HEK293 (cell line): ENCODE results near the gene CDC42EP5.

Experiments used
- CTCF ChIA-PET: fragments of 350-600 bp; formaldehyde crosslinking; extraction: SDS; loops from one replicate; lab custom pipeline; 2021; ENCODE audit warnings: antibody characterized with exemption; lab: Yijun Ruan, JAX
- POLR2A ChIA-PET: fragments of 300-600 bp; formaldehyde crosslinking; extraction: SDS; loops from one replicate; lab custom pipeline; 2020; ENCODE audit warnings: antibody characterized with exemption, inconsistent platforms; lab: Yijun Ruan, JAX
- H3K27ac ChIP-seq: fragments of 200-500 bp; sonication (Bioruptor generic); 2 replicates; pipeline ENCODE4 v1.5.1; 2014; ENCODE audit warnings: low read depth, low read length, control low read depth, inconsistent platforms; ENCODE audit errors: extremely low read depth
- H3K36me3 ChIP-seq, 2 experiments: fragments of 200-500 bp in 1 of 2; sonication (Bioruptor generic) in 1 of 2; 1 replicate in 1 of 2; 2 replicates in 1 of 2; pipeline ENCODE4 v1.5.1; 2014 to 2017; ENCODE audit warnings: inconsistent platforms in 2 of 2, low read length in 2 of 2; ENCODE audit not compliant: control insufficient read depth in 2 of 2, insufficient read depth in 1 of 2
- H3K4me1 ChIP-seq: fragments of 200-500 bp; sonication (Bioruptor generic); 2 replicates; pipeline ENCODE4 v1.5.1; 2014; ENCODE audit warnings: mild to moderate bottlenecking, low read length, inconsistent platforms; ENCODE audit not compliant: control insufficient read depth, insufficient read depth
- H3K4me3 ChIP-seq: 2 replicates; pipeline ENCODE4 v1.5.1; 2011; ENCODE audit warnings: low read depth, mild to moderate bottlenecking, control low read depth, low read length, moderate library complexity
- H3K9me3 ChIP-seq: fragments of 200-500 bp; sonication (Bioruptor generic); 2 replicates; pipeline ENCODE4 v1.5.1; 2014; ENCODE audit warnings: low read depth, low read length, inconsistent platforms; ENCODE audit not compliant: control insufficient read depth, insufficient read depth
- BCL11A ChIP-seq: fragments of 450-650 bp; formaldehyde crosslinking; IDR thresholded peaks from 2 replicates; pipeline ENCODE4 v1.5.1; 2016; ENCODE audit warnings: low read depth, missing biosample characterization, missing genetic modification characterization
- HIC1 ChIP-seq: fragments of 450-650 bp; formaldehyde crosslinking; IDR thresholded peaks from 2 replicates; pipeline ENCODE4 v1.5.1; 2016; ENCODE audit warnings: missing biosample characterization, missing genetic modification characterization
- KLF1 ChIP-seq: fragments of 450-650 bp; formaldehyde crosslinking; IDR thresholded peaks from 2 replicates; pipeline ENCODE4 v1.5.1; 2016; ENCODE audit warnings: missing biosample characterization, missing genetic modification characterization
- KLF7 ChIP-seq: fragments of 450-650 bp; formaldehyde crosslinking; IDR thresholded peaks from 2 replicates; pipeline ENCODE4 v1.5.1; 2016; ENCODE audit warnings: missing biosample characterization, missing genetic modification characterization, borderline replicate concordance
- OSR2 ChIP-seq: fragments of 450-650 bp; formaldehyde crosslinking; IDR thresholded peaks from 2 replicates; pipeline ENCODE4 v1.5.1; 2016; ENCODE audit warnings: missing biosample characterization, missing genetic modification characterization
- ZBTB20 ChIP-seq: fragments of 450-650 bp; formaldehyde crosslinking; IDR thresholded peaks from 2 replicates; pipeline ENCODE4 v1.5.1; 2016; ENCODE audit warnings: missing biosample characterization, missing genetic modification characterization
- ZBTB49 ChIP-seq: fragments of 450-650 bp; formaldehyde crosslinking; IDR thresholded peaks from 2 replicates; pipeline ENCODE4 v1.5.1; 2016; ENCODE audit warnings: missing biosample characterization, missing genetic modification characterization, low read depth
- ZNF16 ChIP-seq: fragments of 450-650 bp; formaldehyde crosslinking; IDR thresholded peaks from 2 replicates; pipeline ENCODE4 v1.5.1; 2016; ENCODE audit warnings: low read depth, missing biosample characterization, missing genetic modification characterization
- ZNF175 ChIP-seq: fragments of 450-650 bp; formaldehyde crosslinking; IDR thresholded peaks from 2 replicates; pipeline ENCODE4 v1.5.1; 2016; ENCODE audit warnings: missing biosample characterization, missing genetic modification characterization
- ZNF202 ChIP-seq: fragments of 450-650 bp; formaldehyde crosslinking; IDR thresholded peaks from 2 replicates; pipeline ENCODE4 v1.5.1; 2016; ENCODE audit warnings: missing biosample characterization, missing genetic modification characterization, borderline replicate concordance
- ZNF221 ChIP-seq: fragments of 450-650 bp; formaldehyde crosslinking; IDR thresholded peaks from 2 replicates; pipeline ENCODE4 v1.5.1; 2017; ENCODE audit warnings: missing biosample characterization, missing genetic modification characterization, borderline replicate concordance
- ZNF223 ChIP-seq: fragments of 450-650 bp; formaldehyde crosslinking; IDR thresholded peaks from 2 replicates; pipeline ENCODE4 v1.5.1; 2016; ENCODE audit warnings: missing biosample characterization, missing genetic modification characterization
- ZNF324 ChIP-seq: fragments of 450-650 bp; formaldehyde crosslinking; IDR thresholded peaks from 2 replicates; pipeline ENCODE4 v1.5.1; 2016; ENCODE audit warnings: missing biosample characterization, missing genetic modification characterization
- ZNF335 ChIP-seq: fragments of 450-650 bp; formaldehyde crosslinking; conservative IDR thresholded peaks from 2 replicates; pipeline ENCODE4 v1.5.1; 2016; ENCODE audit warnings: missing biosample characterization, missing genetic modification characterization
- ZNF366 ChIP-seq: fragments of 450-650 bp; formaldehyde crosslinking; conservative IDR thresholded peaks from 2 replicates; pipeline ENCODE4 v1.5.1; 2016; ENCODE audit warnings: missing biosample characterization, missing genetic modification characterization
- ZNF530 ChIP-seq: fragments of 450-650 bp; formaldehyde crosslinking; IDR thresholded peaks from 2 replicates; pipeline ENCODE4 v1.5.1; 2016; ENCODE audit warnings: low read depth, missing biosample characterization, missing genetic modification characterization
- ZNF792 ChIP-seq: fragments of 450-650 bp; formaldehyde crosslinking; IDR thresholded peaks from 2 replicates; pipeline ENCODE4 v1.5.1; 2016; ENCODE audit warnings: missing biosample characterization, missing genetic modification characterization
- TF ChIP-seq, protein P1 (sequence below): fragments of 450-650 bp; formaldehyde crosslinking; IDR thresholded peaks from 2 replicates; pipeline ENCODE4 v1.5.1; 2016; ENCODE audit warnings: missing biosample characterization, missing genetic modification characterization
- TF ChIP-seq, protein P2 (sequence below): fragments of 450-650 bp; formaldehyde crosslinking; IDR thresholded peaks from 2 replicates; pipeline ENCODE4 v1.5.1; 2016; ENCODE audit warnings: missing biosample characterization, missing genetic modification characterization, borderline replicate concordance

CDC42EP5 gene

DNA sequence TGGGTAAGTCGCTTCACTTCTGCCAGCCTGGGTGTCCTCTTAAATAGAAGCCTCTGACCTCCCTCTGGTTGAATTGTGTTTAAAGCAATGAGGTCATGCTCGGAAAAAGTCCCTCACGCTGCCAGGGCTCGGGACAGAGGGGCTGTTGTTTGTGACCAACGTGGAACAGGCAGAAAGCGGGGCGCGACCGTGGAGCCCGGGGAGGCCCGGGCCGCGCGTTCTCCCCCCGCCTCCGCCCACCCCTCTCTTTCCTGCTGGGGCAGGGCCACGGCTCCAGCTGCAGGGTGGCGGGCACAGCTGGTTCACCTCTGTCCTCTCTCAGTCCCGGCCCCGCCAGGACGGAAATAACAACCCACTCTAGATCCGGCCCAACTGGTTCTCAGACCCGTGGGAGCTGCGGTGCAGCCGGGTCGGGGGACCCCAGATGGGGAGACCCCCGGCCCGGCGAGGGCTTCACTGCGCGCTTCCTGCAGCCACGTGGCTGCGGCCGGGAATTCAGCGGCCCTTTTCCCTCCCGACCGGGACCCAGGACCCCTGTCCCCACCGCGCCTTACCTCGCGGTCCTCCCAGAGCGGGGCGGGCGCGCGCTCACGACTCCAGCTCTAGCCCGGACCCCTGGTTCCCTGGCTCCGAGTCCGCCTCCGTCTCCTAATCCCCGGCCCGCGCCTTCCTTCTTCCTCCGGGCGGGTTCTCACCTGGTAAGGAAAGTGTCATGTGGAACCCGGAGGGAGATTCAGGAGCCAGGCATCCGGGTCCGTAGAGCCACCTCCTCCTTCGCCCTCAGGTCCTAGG, 1.9 kb downstream of the CDC42EP5 start:
- Histone ChIP-seq H3K4me3 (no peak overlapping the region), H3K9me3 (no peaks in the 10 kb centered on the region), H3K27ac (no peak overlapping the region), H3K4me1 (peaks cover 7% of the 10 kb centered on the region; the same call in 1 of the 2 replicates), H3K36me3 (no peaks in the 10 kb centered on the region)
- TF ChIP-seq ZNF366 (no peak), ZNF16 (tag by site-specific recombination) (no peak), ZNF335 (tag by site-specific recombination) (no peak), ZNF324 (tag by site-specific recombination) (no peak), ZNF223 (tag by site-specific recombination) (no peak), KLF7 (tag by site-specific recombination) (no peak), ZBTB20 (tag by site-specific recombination) (no peak), ZBTB49 (tag by site-specific recombination) (no peak), KLF1 (tag by site-specific recombination) (no peak), BCL11A (tag by site-specific recombination) (no peak), ZNF530 (tag by site-specific recombination) (no peak), HIC1 (tag by site-specific recombination) (no peak), ZNF175 (no peak), OSR2 (tag by site-specific recombination) (no peak), ZNF221 (no peak), ZNF202 (tag by site-specific recombination) (no peak), ZNF792 (tag by site-specific recombination) (no peak)
- TF ChIP-seq, protein P1, sequence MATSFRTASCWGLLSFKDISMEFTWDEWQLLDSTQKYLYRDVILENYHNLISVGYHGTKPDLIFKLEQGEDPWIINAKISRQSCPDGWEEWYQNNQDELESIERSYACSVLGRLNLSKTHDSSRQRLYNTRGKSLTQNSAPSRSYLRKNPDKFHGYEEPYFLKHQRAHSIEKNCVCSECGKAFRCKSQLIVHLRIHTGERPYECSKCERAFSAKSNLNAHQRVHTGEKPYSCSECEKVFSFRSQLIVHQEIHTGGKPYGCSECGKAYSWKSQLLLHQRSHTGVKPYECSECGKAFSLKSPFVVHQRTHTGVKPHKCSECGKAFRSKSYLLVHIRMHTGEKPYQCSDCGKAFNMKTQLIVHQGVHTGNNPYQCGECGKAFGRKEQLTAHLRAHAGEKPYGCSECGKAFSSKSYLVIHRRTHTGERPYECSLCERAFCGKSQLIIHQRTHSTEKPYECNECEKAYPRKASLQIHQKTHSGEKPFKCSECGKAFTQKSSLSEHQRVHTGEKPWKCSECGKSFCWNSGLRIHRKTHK (tag by site-specific recombination): no peak
- TF ChIP-seq, protein P2, sequence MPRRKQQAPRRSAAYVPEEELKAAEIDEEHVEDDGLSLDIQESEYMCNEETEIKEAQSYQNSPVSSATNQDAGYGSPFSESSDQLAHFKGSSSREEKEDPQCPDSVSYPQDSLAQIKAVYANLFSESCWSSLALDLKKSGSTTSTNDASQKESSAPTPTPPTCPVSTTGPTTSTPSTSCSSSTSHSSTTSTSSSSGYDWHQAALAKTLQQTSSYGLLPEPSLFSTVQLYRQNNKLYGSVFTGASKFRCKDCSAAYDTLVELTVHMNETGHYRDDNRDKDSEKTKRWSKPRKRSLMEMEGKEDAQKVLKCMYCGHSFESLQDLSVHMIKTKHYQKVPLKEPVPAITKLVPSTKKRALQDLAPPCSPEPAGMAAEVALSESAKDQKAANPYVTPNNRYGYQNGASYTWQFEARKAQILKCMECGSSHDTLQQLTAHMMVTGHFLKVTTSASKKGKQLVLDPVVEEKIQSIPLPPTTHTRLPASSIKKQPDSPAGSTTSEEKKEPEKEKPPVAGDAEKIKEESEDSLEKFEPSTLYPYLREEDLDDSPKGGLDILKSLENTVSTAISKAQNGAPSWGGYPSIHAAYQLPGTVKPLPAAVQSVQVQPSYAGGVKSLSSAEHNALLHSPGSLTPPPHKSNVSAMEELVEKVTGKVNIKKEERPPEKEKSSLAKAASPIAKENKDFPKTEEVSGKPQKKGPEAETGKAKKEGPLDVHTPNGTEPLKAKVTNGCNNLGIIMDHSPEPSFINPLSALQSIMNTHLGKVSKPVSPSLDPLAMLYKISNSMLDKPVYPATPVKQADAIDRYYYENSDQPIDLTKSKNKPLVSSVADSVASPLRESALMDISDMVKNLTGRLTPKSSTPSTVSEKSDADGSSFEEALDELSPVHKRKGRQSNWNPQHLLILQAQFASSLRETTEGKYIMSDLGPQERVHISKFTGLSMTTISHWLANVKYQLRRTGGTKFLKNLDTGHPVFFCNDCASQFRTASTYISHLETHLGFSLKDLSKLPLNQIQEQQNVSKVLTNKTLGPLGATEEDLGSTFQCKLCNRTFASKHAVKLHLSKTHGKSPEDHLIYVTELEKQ (tag by site-specific recombination): no peak
- ChIA-PET CTCF (interaction anchor here (0.6 to 3.7 kb wide), 3 partner anchors 9 to 619 kb away, joined by 3 to 34 read pairs (median 3); no protein-coding TSS in a partner anchor), POLR2A (interaction anchor here (1.5 kb wide), 1 partner anchor 40 kb away, joined by 3 read pairs; no protein-coding TSS in a partner anchor)
